Stimulated activated CD4-positive, alpha-beta T cell treated with anti-CD3 and anti-CD28 coated beads, Interleukin-2, amount 100 ng/mL, for 48 hours (primary cell): Measurements from ENCODE around the gene FNBP1.
A peak's percentile ranks its signal among the peaks of the same experiment; 100 is the strongest.
"Not testable (repeated sequence)": the region's sequence is repeated elsewhere in the genome, so short reads cannot be mapped to it uniquely, and the experiment has no call there.

Experiments used
- DNase-seq, 2 donors: peaks; one replicate each; pipeline ENCODE4 v3.0.0-alpha.2; 2020

The FNBP1 gene

DNA sequence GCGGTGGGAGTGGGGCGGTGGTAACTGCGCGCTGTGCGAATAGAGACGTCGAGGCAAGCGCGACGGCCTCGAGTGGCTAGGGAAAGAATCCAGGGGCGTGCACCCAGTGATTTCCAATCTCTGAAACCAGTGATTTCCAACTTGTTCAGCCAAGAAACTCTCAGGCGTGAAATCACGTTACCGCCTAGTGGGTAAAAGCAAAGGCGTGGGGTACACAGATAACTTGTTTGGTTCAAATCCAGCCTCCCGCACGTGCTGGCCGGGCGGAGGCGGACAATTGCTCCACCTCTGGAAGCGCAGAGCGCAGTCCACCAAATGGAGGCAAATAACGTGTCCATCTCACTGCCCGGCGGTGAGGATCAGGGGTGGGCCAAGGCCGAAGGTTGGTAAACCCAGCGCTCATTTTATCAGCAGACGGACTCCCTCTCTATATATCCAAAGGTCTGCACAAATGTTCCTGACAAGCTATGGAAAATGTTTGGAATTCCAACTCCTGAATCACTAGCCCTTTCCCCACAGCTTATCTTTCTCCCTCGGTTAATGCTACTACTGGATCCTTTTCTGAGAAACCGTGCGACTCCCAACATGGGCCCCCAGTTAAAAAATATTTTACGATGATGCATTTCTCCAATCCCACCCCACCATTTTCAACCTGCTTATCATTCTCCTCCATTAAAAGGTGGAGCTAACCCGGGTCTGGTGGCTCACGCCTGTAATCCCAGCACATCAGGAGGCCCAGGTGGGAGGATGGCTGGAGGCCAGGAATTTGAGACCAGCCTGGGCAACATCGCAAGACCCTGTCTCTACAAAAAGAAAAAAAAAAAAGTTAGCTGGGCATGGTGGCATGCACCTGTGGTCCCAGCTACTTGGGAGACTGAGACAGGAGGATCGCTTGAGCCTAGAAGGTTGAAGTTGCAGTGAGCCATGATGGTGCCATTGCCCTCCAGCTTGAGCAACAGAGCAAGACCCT, 950 bp upstream of the FNBP1 start:
- DNase-seq, result no peak

DNA sequence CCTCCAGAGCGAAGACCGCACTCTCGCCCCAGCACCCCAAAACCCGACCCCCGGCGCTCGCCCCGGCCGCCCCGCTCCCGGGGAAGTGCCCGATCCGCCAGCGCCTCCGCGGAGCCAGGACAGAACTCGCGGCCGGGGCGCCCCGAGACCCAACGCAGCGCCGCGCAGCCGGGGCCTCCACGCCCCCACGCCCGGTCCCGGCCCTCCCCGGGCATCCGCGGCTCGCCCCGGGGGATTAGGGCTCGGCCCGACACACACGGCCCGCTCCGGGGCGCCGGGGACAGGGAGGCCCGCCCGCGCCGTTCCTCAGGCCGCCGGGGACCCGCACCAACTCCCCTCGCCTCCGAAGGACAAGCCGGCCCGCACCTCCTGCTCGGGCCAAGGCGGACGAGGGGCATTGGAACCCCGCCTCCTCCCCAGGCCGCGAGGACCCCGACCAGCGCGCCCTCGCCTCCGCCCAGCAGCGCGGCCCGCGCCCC, 544 bp downstream of the FNBP1 start:
- no peak for DNase-seq

DNA sequence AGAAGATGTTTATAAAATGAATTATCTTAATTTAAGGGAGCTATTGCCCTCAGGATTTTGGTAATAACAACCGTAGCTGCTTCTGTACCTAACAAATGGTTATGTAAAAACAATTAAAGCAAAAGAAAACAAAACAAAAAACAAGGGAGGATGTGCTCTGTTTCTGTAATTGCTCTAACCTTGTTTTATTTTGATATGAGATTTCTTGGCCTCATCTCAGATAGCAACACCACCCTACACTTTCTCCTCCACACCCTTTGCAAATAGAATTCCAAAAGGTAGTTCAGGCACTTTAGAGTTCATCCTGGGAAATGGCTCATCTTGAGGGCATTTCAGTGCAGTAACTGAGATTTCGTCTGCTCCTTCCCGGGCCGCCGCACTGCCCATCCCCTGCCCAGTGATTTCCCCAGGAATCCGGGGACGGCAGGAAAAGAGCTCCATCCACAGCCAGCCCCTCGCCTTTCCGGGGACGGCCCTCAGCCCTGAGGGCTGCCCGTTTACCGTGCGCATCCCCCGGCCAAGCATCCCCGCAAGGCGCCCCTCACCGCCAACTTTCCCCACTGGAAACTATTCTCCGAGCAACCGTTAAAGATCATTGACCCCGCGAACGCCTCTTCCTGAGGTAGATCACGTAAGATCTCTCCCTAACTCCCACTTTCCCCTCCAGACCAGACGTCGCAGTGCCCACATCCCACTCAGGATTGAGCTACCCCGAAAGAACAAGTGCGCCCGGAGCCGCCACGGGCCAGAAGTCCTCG, 1.2 kb downstream of the FNBP1 start:
- no peak for DNase-seq

DNA sequence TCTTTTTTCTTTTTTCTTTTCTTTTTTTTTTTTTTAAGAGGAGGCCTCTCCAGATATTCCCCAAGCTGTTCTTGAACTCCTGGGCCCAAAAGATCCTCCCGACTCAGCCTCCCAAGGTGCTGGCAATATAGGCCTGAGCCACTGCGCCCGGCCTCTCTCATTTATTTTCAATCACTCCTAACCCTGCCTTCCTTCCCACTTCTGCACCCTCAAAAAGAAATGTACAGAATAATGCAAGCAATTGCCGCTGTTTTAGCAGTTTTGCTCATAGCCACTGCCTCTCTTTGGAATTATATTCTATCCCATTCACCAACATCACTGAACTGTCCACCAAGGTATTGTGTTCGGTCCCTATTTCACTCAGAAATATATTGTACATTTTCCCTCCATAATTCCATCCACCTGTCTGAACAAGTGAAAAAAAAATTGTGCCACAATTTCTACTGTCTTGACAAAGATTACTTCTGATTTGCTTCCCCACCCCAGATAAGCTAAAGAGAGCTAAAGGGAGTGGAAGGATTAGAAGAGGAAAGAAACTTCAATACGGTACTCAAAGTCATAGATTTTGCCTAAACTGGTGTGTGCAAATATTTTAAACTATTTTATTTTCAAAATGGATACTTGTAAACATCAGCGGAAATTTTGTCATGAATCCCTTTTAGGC, 1.9 kb downstream of the FNBP1 start:
- DNase-seq, result no peak

DNA sequence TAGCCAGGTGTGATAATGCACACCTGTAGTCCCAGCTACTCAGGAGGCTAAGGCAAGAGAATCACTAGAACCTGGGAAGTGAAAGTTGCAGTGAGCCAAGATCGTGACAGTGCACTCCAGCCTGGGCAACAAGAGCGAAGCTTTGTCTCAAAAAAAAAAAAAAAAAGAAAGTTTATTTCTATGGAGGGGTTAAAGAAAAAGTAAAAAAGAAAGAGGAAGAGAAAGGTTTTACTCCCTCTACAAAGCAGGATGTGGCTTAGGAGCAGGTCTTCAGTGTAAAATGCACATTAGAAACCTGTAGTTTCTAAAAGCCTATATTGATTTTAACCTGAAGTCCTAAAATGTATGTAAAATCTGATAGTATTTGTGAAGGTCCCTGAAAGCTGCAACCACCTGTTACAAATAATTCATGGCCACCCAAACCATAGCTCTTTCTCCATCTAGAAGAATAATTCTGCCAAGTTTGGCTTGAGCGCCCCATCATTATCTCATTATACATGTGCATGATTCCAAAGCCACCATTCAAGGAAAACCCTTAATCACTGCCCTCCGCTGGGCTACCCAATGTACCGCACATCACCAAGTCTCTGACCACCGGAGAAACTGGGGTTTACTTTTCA, 3.4 kb downstream of the FNBP1 start:
- no peak for DNase-seq

DNA sequence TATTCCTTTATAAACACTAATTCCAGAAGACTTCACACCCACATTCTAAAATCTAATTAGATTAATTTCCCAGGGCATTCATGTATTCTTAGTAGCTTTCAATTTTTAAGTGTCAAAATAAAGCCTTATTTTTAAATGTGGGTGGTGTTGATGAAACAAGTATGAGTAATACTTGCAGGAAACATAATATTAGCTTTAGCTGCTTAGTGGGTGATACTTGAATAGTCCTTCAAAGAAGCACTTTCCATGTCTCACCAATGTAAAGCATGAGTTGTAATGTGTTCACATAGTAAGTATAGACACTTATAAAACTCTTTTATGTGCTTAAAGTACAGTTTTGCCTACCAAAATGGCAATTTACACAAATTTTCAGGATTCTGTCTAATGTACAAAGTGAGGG, 6.9 kb downstream of the FNBP1 start:
- no peak for DNase-seq

DNA sequence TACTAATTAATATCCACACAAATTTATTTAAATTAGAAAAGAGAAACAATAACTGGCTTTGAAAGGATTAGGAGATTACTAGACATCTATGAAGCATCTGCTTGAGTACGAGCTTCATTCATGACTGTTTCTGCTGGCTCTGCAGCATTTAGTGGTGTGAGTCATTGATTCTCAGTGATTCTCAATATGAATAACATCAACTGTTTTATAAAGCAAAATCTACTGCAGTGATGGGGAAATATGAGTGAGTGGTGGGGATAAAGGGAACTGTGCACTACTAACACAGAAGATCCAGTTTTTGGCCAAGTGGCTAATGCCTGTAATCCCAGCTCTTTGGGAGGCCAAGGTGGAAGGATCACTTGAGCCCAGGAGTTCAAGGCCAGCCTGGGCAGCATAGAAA, 8.4 kb downstream of the FNBP1 start:
- DNase-seq, result no peak

DNA sequence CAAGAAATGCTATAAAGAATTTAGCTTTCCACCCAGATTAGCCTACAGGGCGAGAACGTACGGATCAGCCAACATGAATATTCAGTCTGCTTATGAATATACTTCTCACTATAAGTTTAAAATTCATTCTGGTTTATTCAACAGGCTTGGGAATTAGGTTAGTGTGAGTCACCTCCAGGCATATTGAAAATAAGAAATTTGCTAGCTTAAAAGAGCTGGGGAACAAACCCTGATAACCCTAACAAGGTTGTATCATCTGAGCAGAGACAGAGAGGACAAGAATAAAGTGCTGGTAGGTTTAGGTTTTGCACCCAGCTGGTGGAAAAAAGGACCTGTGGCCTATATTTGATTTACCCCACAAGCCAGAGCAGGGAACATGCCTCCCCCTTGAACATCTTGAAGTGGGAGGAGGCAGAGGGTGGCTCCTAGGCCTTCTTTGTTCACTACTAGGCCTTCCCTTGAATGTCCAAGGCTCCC, 12.3 kb downstream of the FNBP1 start:
- DNase-seq, result no peak

DNA sequence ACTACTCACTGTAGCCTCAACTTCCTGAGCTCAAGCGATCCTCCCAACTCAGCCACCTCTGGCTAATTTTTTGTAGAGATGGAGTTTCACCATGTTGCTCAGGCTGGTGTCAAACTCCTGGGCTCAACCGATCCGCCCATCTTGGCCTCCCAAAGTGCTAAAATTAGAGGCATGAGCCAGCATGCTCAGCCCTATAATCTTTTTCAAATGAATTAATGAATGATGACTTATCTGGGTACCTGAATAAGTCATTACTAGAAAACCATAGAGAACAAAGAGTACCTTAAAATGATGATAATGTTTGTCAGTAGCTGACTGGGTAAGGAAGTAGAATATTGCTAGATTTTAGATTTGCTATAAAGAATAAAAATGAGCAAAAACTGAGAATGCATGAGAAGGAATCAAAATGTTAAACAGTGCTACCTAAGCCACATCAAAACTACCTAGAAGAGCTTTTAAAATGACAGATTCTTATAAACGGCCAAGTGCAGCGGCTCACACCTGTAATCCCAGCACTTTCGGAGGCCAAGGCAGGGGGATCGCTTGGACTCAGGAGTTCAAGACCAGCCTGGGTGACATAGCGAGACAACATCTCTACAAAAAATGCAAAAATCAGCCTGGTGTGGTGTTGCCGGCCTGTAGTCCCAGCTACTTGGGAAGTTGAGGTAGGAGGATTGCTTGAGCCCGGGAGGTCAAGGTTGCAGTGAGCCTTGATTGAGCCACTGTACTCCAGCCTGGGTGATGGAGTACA, 13.6 kb downstream of the FNBP1 start:
- DNase-seq, result peak in 1 of 2 donors; percentile 44

DNA sequence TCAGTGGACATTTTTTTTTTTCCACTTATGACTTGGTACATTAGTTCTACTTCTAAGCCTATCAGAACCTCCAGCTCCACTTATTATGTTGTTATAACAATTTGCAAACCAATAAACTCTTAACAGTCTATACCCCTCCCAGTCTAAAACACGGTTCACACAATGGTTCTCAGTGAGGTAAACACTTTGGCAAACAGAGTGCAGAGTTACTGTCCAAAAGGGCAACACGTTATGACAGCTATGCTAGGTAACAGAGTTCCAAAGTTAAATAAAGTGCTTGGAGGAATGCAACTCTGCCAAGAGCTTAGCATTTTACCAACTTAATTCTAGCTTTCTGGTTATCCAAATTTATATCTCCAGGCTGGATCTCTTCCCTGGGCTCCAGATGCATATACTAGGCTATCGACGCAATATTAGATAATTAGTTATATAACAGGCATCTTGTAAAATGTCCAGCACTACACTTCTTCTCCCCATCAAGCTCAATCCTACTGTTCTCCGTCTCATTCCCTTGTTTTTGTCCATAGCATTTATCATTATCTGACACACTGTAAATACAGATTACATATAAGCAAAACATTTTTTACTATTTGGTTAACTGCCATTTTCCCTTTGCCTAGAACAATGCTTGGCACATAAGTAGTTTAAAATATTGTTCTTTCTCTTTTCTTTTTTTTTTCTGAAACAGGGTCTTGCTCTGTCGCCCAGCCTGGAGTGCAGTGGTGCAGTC, 14.3 kb downstream of the FNBP1 start:
- no peak for DNase-seq

DNA sequence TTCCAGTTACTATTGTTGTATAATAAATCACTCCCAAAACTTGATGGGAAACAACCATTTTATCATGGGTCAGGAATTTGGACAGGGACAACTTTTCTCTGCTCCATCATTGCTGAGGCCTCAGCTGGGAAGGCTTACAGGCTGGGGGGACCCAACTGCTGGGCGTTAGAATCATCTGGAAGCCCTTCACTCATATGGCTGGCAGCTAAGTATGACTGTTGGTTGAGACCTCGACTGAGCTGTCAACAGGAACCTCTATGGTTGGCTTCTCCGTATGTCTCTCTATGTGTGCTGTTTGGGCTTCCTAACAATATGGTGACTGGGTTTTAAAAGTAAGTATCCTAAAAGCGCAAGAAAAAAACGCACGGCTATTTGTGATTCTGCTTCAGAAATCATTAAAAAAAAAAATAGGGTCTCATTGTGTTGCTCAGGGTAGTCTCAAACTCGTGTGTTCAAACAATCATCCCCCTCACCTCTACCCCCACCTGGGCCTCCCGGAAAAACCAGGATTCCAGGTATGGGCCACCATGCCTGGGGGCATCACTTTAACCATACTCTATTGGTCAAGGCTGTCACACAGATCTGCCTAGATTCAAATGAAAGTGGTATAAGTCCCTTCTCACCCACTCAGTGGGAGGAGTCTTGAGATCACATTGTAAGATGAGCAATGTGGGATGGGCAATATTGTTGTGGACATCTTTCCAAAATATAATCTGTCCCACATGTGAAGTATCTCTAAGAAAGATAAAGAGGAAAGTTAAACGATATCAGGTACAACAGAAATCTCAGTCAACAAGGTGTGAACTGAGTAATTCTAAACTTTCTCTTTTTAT, 15.2 kb downstream of the FNBP1 start:
- no peak for DNase-seq

DNA sequence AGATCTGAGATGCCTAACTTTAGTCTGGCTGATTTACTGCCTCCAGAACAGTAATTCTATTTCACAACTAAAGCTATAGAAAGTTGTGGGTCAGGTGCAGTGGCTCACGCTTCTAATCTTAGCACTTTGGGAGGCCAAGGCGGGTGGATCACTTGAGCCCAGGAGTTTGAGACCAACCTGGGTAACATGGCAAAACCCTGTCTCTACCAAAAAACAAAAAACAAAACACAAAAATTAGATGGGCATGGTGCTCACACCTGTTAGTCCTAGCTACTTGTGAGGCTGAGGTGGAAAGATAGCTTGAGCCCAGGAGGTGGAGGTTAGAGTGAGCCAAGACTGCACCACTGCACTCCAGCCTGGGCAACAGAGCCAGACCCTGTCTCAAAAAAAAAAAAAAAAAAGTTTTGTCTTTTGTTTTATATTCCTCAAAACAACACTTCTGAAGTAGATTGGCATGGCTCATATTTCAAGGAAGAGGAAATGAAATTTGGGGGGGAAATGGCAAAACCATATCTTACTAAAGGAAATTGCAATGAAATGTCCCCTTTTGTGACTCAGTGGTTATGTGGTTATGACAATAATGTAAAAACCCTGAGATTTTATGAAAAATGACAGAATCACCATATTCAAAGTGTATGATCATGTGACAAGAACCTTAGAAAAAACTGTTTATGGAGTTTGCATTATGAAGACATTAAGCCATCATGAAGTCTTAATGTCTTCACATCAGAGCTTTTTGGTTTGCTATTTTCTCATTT, 16.2 kb downstream of the FNBP1 start:
- no peak for DNase-seq

DNA sequence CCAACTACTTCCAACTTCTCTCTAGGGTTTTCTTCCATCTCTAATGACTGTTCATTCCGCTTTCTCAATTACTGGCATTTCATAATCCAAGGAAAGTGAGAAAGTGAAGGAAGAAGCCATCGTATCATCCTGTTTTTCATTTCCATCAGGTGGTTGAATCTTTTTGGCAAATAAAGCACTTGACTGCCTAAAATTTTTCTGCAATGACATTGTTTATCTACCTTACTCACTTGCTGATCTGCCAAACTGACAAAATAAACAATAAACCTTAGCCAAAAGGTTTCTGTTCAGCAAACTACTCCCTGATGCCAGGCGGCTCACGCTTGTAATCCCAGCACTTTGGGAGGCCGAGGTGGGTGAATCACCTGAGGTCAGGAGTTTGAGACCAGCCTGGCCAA, 18.4 kb downstream of the FNBP1 start:
- no peak for DNase-seq

DNA sequence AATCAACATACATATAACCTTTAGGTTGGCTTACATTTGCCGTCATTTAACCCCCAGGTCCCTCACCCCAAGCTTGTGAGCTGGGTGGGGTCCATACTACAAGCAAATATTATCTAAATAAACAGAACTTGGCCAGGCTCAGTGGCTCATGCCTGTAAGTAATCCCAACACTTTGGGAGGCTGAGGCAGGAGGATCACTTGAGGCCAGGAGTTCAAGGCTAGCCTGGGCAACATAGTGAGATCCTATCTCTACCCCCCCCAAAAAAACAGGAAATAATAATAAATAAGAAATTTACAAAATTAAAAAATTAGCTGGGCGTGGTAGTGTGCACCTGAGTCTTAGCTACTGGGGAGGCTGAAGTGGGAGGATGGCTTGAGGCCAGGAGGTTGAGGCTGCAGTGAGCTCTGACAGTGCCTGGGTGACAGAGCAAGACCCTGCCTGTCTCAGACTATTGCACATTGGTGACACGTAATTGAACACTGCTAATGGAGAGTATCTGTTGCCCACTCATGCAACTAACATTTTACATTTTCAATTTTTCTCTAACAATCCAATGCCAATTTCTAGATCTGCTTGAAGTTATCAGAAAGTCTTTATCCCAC, 18.9 kb downstream of the FNBP1 start:
- no peak for DNase-seq

DNA sequence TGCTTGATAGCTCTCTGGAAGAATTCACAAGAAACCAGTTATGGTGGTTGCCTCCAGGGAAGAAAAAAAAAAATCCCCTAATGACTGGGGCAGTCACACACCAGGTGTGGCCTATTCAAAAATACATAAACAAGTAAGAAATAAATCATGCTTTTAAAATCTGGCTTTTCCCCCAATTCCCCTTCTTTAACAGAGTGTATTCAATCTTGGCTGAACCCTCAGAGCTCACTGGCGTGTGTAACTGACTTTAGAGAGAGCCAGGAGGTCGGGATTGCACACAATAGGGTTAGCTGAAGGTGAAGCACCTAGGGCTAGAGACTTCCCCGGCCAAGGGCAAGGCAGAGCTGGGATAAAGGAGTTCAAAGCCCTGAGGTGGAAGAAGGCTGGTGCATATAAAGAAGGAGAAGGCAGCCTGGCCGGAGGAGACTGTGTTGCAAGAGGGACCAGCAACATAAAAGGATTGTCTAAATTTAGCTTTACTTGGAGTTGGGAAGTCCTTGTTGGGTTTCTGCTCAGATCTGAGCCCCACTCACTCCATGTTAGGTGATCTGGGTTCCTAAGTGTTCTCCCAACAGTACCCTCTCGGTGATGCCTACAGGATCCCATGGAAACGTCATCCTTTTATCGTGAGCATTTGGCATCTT, 19.7 kb downstream of the FNBP1 start:
- DNase-seq, result no peak

DNA sequence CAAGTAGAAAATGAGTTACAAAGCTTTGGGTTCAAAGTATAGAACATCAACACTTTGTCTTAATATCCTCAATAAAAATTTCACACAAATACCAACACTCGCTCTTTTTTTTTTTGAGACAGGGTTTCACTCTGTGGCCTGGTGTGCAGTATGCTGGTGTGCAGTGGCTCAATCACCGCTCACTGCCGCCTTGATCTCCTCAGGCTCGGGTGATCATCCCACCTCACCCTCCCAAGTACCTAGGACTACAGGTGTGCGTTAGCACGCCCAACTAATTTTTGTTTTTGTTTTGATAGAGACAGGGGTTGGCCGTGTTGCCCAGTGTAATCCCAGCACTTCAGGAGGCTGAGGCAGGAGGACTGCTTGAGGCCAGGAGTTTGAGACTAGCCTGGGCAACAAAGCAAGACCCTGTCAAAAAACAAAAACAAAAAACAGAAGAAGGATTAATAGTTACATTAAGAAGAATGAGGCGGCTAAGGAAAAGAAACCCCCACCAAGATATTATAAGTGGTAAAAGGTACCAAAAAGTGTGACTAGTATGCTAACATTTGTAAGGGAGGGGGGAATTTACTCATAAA, 20.3 kb downstream of the FNBP1 start:
- DNase-seq, result no peak

DNA sequence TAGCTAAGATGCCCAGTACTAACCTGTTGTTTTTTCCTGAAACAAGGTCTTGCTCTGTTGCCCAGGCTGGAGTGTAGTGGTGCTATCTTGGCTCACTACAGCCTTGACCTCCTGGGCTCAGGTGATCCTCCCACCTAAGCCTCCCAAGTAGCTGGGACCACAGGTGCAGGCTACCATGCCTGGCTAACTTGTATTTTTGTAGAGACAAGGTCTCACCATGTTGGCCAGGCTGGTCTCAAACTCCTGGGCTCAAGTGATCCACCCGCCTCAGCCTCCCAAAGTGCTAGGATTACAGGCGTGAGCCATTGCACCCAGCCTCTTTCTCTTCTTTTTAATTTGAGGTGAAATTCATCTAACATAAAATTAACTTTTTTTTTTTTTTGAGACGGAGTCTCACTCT, 21.1 kb downstream of the FNBP1 start:
- not testable (repeated sequence) for DNase-seq

DNA sequence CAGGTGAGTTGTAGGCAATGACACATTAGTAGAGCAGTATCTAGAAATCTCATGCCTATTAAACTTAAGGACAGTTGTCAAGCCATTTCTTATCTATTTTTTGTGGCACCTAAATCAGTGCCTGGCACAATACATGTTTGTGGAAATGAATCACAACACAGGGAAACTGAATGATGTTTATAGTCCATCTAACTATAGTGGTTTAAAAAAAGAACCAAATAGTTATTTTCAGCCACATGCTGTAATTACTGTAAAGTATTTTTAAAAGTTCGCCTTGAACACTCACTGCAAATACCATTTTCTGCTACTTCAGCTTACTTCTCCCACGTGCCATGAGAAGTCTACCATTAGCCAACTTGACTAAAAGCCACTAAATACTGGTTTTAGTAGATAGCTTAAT, 21.9 kb downstream of the FNBP1 start:
- DNase-seq, result no peak
